HG03521 (cell line): ENCODE results near the gene CAV3.
A peak's percentile ranks its signal among the peaks of the same experiment; 100 is the strongest.
"Not testable (repeated sequence)": the region's sequence is repeated elsewhere in the genome, so short reads cannot be mapped to it uniquely, and the experiment has no call there.

ENCODE experiments used
- ATAC-seq: cut with Tn5 transposase; IDR thresholded peaks from one replicate; pipeline ENCODE4 v1.9.1; 2021; ENCODE audit warnings: mild to moderate bottlenecking, moderate library complexity; ENCODE audit not compliant: unreplicated experiment

CAV3 gene

GRCh38 chr3:8733332-8734094, at the start of gene CAV3:
TSS of gene CAV3 (plus strand) at chr3:8733802. CDS start at chr3:8733877, 75 bp downstream.
- ATAC-seq = no peak

- ATAC-seq = not testable (repeated sequence)
These were observed 48.6 kb upstream of the CAV3 start for GRCh38 chr3:8684992-8685391.

GRCh38 chr3:8691295-8691694, 42.3 kb upstream of the CAV3 start:
- not testable (repeated sequence) for ATAC-seq

GRCh38 chr3:8702560-8702959, 31.0 kb upstream of the CAV3 start:
- no peak for ATAC-seq

GRCh38 chr3:8705575-8705974, 28.0 kb upstream of the CAV3 start:
- no peak for ATAC-seq

- ATAC-seq = no peak
These were observed 24.3 kb upstream of the CAV3 start for GRCh38 chr3:8709287-8709686.

GRCh38 chr3:8709801-8710507, 23.6 kb upstream of the CAV3 start:
- no peak for ATAC-seq

- ATAC-seq = no peak
These were observed 21.3 kb upstream of the CAV3 start for GRCh38 chr3:8712045-8712907.

GRCh38 chr3:8712908-8713255, 20.7 kb upstream of the CAV3 start:
- ATAC-seq = no peak

- peak; percentile 79 for ATAC-seq
These were observed 19.5 kb upstream of the CAV3 start for GRCh38 chr3:8713901-8714759.

GRCh38 chr3:8715757-8716156, 17.8 kb upstream of the CAV3 start:
- not testable (repeated sequence) for ATAC-seq

GRCh38 chr3:8722808-8723207, 10.8 kb upstream of the CAV3 start:
- ATAC-seq = no peak

GRCh38 chr3:8723612-8724011, 10.0 kb upstream of the CAV3 start:
- ATAC-seq = no peak

GRCh38 chr3:8724108-8724752, 9.4 kb upstream of the CAV3 start:
- ATAC-seq = no peak

- no peak for ATAC-seq
These were observed 5.7 kb upstream of the CAV3 start for GRCh38 chr3:8727605-8728512.

GRCh38 chr3:8729479-8729878, 4.1 kb upstream of the CAV3 start:
- no peak for ATAC-seq

- ATAC-seq = no peak
These were observed 2.9 kb upstream of the CAV3 start for GRCh38 chr3:8730656-8731055.

GRCh38 chr3:8732413-8732812, 1.2 kb upstream of the CAV3 start:
- ATAC-seq = no peak
